Measurements from ENCODE around the gene CAPN8. TPM values are rescaled to one million over a fixed set of nuclear protein-coding genes. Genes with fewer than 3 reads are reported as not detected.
A peak's percentile ranks its signal among the peaks of the same experiment; 100 is the strongest.

CAPN8 gene
- total and polyA plus RNA-seq, 4 experiments from 2014 or later = 0.32 to 0.55 (median 0.33) TPM; not detected in 1

DNA sequence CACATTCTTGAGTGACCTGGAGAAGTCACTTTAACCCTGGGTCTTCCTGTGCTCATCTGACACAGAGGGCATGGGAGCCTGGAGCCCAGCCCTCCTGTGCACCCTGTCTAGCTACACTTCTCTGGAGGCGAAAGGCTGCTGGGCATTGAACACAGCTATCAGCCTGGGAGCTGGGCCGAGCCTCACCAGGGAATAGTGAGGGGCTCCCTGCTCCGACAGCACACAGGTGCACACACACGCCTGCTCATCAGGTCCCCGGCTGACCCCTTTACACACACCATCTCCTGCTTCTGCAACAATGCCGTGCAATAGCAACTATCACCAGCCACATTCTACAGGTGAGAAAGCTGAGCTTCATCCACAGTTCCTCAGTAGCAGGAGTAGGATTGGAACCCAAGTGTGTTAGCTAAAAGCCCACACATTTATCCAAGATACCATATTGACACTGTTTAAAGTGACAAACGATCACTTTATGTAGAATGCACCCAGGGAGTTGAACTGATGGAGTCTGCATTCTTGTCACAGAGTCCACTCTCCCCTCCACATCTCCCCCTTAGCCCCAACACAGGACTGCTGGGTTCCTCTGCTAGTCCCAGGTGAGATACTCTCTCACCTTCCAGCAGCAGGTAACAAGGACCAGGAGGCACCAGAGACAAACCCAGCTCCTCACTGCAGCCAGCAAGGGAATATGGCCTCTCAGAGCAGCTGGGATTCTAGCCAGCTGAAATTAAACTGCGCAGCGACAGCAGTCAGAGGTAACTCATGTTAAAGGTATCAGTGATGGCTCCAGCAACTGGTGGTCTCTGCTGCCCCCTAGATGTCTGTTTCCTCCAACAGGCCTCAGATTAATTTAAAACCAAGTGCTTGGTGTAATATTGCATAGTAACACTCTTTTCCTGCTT, 18.3 kb upstream of the CAPN8 start:
- no peaks in the 10 kb centered on the region for H3K36me3 Mint-ChIP-seq
- intact Hi-C loops (cut with micrococcal nuclease) = loop anchor here (1.0 to 5.0 kb wide), 2 partner anchors 551 to 892 kb away; no protein-coding TSS in a partner anchor
- H3K4me3 ChIP-seq (ENCODE audit: low read length in 2 of 2) = no peak overlapping the region
- CTCF ChIA-PET (ENCODE audit: partially characterized antibody) = interaction anchor here (0.8 to 9.9 kb wide), 13 partner anchors 9 to 945 kb away, joined by 3 to 95 read pairs (median 4); partner anchors contain the start of gene TLR5
- H3K4me1 Mint-ChIP-seq = no peaks in the 10 kb centered on the region
- no peaks in the 10 kb centered on the region for H3K36me3 ChIP-seq (ENCODE audit: insufficient read depth, low read length)
- POLR2A ChIA-PET (ENCODE audit: partially characterized antibody) = no interaction called here
- H3K9me3 ChIP-seq (ENCODE audit: control insufficient read depth in 1 of 2, low read length in 2 of 2) = no peaks in the 10 kb centered on the region
- no peak overlapping the region for H3K27ac ChIP-seq (ENCODE audit: low read depth, low read length)
- peak overlapping the region in 1 of 7 donors; percentile 67 for H3K27ac Mint-ChIP-seq
- H3K9me3 Mint-ChIP-seq = peaks cover 0 to 13% (median 3%) of the 10 kb centered on the region in 8 donors
- DNase-seq = peak; percentile 43 to 61 (median 52)
- H3K4me1 ChIP-seq (ENCODE audit: insufficient read depth, low read length) = no peaks in the 10 kb centered on the region
- H3K4me3 Mint-ChIP-seq = no peak overlapping the region
- H3K27me3 ChIP-seq (ENCODE audit: insufficient read depth, low read length) = no peaks in the 10 kb centered on the region
- peaks cover 8 to 9% of the 10 kb centered on the region in 2 donors for H3K27me3 Mint-ChIP-seq

DNA sequence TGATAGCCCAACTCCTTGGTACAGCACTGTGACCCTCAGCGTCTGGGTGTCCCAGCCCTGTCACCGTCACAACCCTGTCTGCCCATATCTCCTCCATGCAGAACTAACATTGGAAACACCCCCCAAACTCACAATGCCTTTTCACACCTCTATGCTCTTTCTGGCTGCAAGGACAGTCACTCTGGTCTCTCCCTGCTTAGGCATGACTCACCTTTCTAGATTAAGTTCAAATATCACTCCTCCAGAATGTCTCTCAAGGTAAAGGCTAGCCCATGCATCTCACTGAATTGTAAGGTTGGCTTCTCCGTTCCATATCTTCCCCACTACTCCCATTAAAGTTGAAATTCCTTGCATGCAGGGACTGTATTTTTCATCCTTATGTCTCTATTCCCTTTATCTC, 17.0 kb upstream of the CAPN8 start:
- Mint-ChIP-seq H3K27ac (peak overlapping the region in 1 of 7 donors; percentile 7), H3K4me1 (no peaks in the 10 kb centered on the region), H3K36me3 (no peaks in the 10 kb centered on the region), H3K4me3 (no peak overlapping the region), H3K27me3 (peaks cover 8 to 9% of the 10 kb centered on the region in 2 donors), H3K9me3 (peaks cover 0 to 7% (median under 1%) of the 10 kb centered on the region in 8 donors)
- H3K9me3 ChIP-seq (ENCODE audit: control insufficient read depth in 1 of 2, low read length in 2 of 2) = no peaks in the 10 kb centered on the region
- H3K27me3 ChIP-seq (ENCODE audit: insufficient read depth, low read length) = no peaks in the 10 kb centered on the region
- CTCF ChIA-PET (ENCODE audit: partially characterized antibody) = interaction anchor here (1.5 to 9.9 kb wide), 4 partner anchors 8 to 944 kb away, joined by 3 to 95 read pairs (median 6); no protein-coding TSS in a partner anchor
- POLR2A ChIA-PET (ENCODE audit: partially characterized antibody) = no interaction called here
- H3K4me1 ChIP-seq (ENCODE audit: insufficient read depth, low read length) = no peaks in the 10 kb centered on the region
- H3K36me3 ChIP-seq (ENCODE audit: insufficient read depth, low read length) = no peaks in the 10 kb centered on the region
- H3K4me3 ChIP-seq (ENCODE audit: low read length in 2 of 2) = no peak overlapping the region
- intact Hi-C loops (cut with micrococcal nuclease) = loop anchor here (5.0 kb wide), 1 partner anchor 890 kb away; no protein-coding TSS in a partner anchor
- DNase-seq = no peak
- no peak overlapping the region for H3K27ac ChIP-seq (ENCODE audit: low read depth, low read length)

DNA sequence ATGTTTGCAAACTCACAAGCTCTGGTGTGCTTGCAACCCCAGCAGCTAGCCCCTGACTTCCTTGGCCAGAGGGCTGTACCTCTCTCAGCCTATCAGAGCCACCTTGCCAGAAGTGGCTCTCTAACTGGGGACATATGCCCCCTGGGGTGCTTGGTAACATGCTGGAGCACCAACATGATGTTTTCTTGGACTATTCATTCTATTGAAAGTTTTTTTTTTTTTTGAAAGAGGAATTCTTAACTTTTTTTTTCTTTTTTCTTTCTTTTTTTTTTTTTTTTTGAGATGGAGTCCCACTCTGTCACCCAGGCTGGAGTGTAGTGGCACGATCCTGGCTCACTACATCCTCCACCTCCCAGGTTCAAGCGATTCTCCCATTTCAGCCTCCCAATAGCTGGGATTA, 14.7 kb upstream of the CAPN8 start:
- peaks cover 0 to 13% (median 11%) of the 10 kb centered on the region in 8 donors for H3K9me3 Mint-ChIP-seq
- Histone ChIP-seq H3K9me3 (ENCODE audit: control insufficient read depth in 1 of 2, low read length in 2 of 2) (no peaks in the 10 kb centered on the region), H3K36me3 (ENCODE audit: insufficient read depth, low read length) (no peaks in the 10 kb centered on the region), H3K4me3 (ENCODE audit: low read length in 2 of 2) (no peak overlapping the region), H3K27me3 (ENCODE audit: insufficient read depth, low read length) (no peaks in the 10 kb centered on the region), H3K4me1 (ENCODE audit: insufficient read depth, low read length) (no peaks in the 10 kb centered on the region), H3K27ac (ENCODE audit: low read depth, low read length) (no peak overlapping the region)
- no peak overlapping the region for H3K27ac Mint-ChIP-seq
- ChIA-PET CTCF (ENCODE audit: partially characterized antibody) (interaction anchor here (1.1 to 9.9 kb wide), 4 partner anchors 9 to 550 kb away, joined by 3 to 95 read pairs (median 3); no protein-coding TSS in a partner anchor), POLR2A (ENCODE audit: partially characterized antibody) (interaction anchor here (0.5 kb wide), 1 partner anchor 175 kb away, joined by 3 read pairs; no protein-coding TSS in a partner anchor)
- no peak overlapping the region for H3K4me3 Mint-ChIP-seq
- H3K4me1 Mint-ChIP-seq = no peaks in the 10 kb centered on the region
- peaks cover under 1 to 8% of the 10 kb centered on the region in 2 donors for H3K36me3 Mint-ChIP-seq
- H3K27me3 Mint-ChIP-seq = peaks cover 6 to 8% of the 10 kb centered on the region in 2 donors
- no peak for DNase-seq
- intact Hi-C loops (cut with micrococcal nuclease) = loop anchor here (5.0 kb wide), 1 partner anchor 888 kb away; no protein-coding TSS in a partner anchor

DNA sequence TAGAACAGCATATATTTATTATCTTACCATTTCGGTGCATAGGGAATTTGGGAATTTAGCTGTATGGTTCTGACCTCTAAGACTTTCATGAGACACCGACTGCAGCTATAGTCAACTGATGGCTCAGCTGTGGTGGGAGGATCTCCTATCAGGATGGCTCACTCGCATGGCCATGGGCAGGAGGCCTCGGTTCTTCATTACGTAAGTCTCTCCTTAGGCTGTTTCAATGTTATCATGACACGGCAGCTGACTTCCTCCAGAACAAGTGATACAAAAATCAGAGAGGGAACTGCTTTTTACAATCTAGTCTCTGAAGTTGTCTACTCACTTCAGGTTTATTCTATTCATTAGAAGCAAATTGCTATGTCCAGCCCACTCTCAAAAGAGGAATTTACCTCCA, 13.3 kb upstream of the CAPN8 start:
- Mint-ChIP-seq H3K9me3 (peaks cover 0 to 27% (median 19%) of the 10 kb centered on the region in 8 donors), H3K27ac (no peak overlapping the region), H3K36me3 (peaks cover 5 to 15% of the 10 kb centered on the region in 2 donors), H3K4me3 (no peak overlapping the region), H3K27me3 (peaks cover 3 to 4% of the 10 kb centered on the region in 2 donors), H3K4me1 (no peaks in the 10 kb centered on the region)
- H3K27me3 ChIP-seq (ENCODE audit: insufficient read depth, low read length) = no peaks in the 10 kb centered on the region
- no peaks in the 10 kb centered on the region for H3K36me3 ChIP-seq (ENCODE audit: insufficient read depth, low read length)
- no peaks in the 10 kb centered on the region for H3K4me1 ChIP-seq (ENCODE audit: insufficient read depth, low read length)
- H3K9me3 ChIP-seq (ENCODE audit: control insufficient read depth in 1 of 2, low read length in 2 of 2) = no peaks in the 10 kb centered on the region
- no peak for DNase-seq
- intact Hi-C loops (cut with micrococcal nuclease) = no loop called here
- CTCF ChIA-PET (ENCODE audit: partially characterized antibody) = interaction anchor here (0.6 to 9.9 kb wide), 3 partner anchors 68 to 544 kb away, joined by 3 to 95 read pairs (median 3); no protein-coding TSS in a partner anchor
- no peak overlapping the region for H3K4me3 ChIP-seq (ENCODE audit: low read length in 2 of 2)
- POLR2A ChIA-PET (ENCODE audit: partially characterized antibody) = no interaction called here
- no peak overlapping the region for H3K27ac ChIP-seq (ENCODE audit: low read depth, low read length)

DNA sequence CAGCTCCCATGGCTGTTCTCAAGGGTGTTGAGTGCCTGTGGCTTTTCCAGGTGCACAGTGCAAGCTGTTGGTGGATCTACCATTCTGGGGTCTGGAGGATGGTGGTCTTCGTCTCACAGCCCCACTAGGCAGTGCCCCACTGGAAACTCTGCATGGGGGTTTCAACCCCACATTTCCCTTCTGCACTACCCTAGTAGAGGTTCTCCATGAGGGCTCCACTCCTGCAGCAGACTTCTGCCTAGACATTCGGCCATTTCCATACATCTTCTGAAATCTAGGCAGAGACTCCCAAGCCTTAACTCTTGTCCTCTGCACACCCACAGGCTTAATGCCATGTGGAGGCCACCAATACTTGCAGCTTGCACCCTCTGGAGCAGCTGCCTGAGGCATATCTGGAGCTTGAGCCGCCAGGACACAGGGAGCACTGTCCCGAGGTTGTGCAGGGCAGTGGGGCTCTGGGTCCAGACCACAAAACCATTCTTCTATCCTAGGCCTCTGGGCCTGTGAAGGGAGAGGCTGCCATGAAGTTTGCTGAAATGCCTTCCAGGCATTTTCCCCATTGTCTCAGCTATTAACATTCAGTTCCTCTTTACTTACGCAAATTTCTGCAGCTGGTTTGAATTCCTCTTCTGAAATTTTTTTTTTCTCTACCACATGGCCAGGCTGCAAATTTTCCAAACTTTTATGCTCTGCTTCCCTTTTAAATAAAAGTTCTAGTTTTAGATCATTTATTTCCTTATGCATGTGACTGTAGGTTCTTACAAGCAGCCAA, 8.8 kb upstream of the CAPN8 start:
- Mint-ChIP-seq H3K9me3 (peaks cover 0 to 32% (median 20%) of the 10 kb centered on the region in 8 donors), H3K27me3 (peaks cover 2 to 3% of the 10 kb centered on the region in 2 donors), H3K4me1 (no peaks in the 10 kb centered on the region), H3K27ac (no peak overlapping the region), H3K4me3 (no peak overlapping the region), H3K36me3 (peaks cover 5 to 19% of the 10 kb centered on the region in 2 donors)
- Histone ChIP-seq H3K9me3 (ENCODE audit: control insufficient read depth in 1 of 2, low read length in 2 of 2) (no peaks in the 10 kb centered on the region), H3K36me3 (ENCODE audit: insufficient read depth, low read length) (no peaks in the 10 kb centered on the region), H3K4me1 (ENCODE audit: insufficient read depth, low read length) (no peaks in the 10 kb centered on the region), H3K27me3 (ENCODE audit: insufficient read depth, low read length) (no peaks in the 10 kb centered on the region), H3K27ac (ENCODE audit: low read depth, low read length) (no peak overlapping the region), H3K4me3 (ENCODE audit: low read length in 2 of 2) (no peak overlapping the region)
- no peak for DNase-seq
- POLR2A ChIA-PET (ENCODE audit: partially characterized antibody) = no interaction called here
- intact Hi-C loops (cut with micrococcal nuclease) = no loop called here
- CTCF ChIA-PET (ENCODE audit: partially characterized antibody) = interaction anchor here (0.7 kb wide), 1 partner anchor 9 kb away, joined by 3 read pairs; no protein-coding TSS in a partner anchor

DNA sequence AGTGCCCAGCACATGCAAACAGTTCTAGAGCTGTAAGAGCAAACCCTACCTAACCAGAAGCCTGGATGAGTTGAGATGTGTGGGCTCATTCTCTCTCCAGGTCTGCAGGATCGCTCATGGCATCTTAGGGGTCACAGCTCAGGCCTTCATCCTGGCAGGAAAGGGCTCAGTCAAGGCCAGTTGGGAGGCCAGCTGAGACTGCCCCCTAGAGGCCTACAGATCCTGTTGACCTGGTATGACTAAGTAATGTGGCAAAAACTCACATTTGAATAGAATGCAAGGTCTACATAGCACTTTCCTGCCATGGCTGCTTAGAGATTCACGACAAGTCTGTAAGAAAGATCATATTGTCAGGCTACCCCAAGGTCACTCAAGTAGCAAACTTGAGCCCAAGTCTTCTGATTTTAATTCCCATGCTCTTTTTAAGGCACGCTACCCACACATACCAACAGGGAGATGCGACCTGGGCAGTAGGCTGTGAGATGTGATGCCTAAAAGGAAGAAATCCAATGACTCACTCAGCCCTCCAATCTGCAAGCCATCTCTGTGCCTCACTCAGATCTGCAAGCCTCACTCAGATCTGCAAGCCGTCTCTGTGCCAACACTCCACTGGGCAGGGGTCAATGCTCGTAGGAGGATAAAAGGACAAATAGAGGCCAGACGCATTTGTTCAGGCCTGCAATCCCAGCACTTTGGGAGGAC, 5.1 kb upstream of the CAPN8 start:
- ChIA-PET POLR2A (ENCODE audit: partially characterized antibody) (no interaction called here), CTCF (ENCODE audit: partially characterized antibody) (interaction anchor here (1.1 kb wide), 2 partner anchors 10 to 533 kb away, joined by 3 read pairs; no protein-coding TSS in a partner anchor)
- H3K27me3 Mint-ChIP-seq = peaks cover 2 to 3% of the 10 kb centered on the region in 2 donors
- Histone ChIP-seq H3K27me3 (ENCODE audit: insufficient read depth, low read length) (no peaks in the 10 kb centered on the region), H3K36me3 (ENCODE audit: insufficient read depth, low read length) (no peaks in the 10 kb centered on the region), H3K27ac (ENCODE audit: low read depth, low read length) (no peak overlapping the region), H3K4me1 (ENCODE audit: insufficient read depth, low read length) (no peaks in the 10 kb centered on the region), H3K4me3 (ENCODE audit: low read length in 2 of 2) (no peak overlapping the region), H3K9me3 (ENCODE audit: control insufficient read depth in 1 of 2, low read length in 2 of 2) (no peaks in the 10 kb centered on the region)
- no peak overlapping the region for H3K27ac Mint-ChIP-seq
- H3K4me3 Mint-ChIP-seq = no peak overlapping the region
- H3K4me1 Mint-ChIP-seq = peaks cover 0 to 2% (median 0%) of the 10 kb centered on the region in 4 donors
- intact Hi-C loops (cut with micrococcal nuclease) = loop anchor here (1.0 kb wide), 1 partner anchor 537 kb away; no protein-coding TSS in a partner anchor
- H3K9me3 Mint-ChIP-seq = peaks cover 0 to 23% (median 11%) of the 10 kb centered on the region in 8 donors
- DNase-seq = peak in 2 of 5 donors; percentile 7 to 9
- H3K36me3 Mint-ChIP-seq = peaks cover 5 to 13% of the 10 kb centered on the region in 2 donors
